GM23338 (cell line): ENCODE results near the gene SLC41A3. TPM values are rescaled to one million over a fixed set of nuclear protein-coding genes. Genes with fewer than 3 reads are reported as not detected.

Experiments used
- ATAC-seq: fragments of 200-7000 bp; cut with Tn5 transposase; 3 replicates; pipeline ENCODE4 v1.9.1; 2020
- DNase-seq: peaks from one replicate; pipeline ENCODE4 v3.0.0-alpha.2; 2015; ENCODE audit warnings: low spot score
- H2AFZ ChIP-seq: fragments of 200-600 bp; sonication (generic); 2 replicates; pipeline ENCODE4 v1.8.0; 2016; ENCODE audit warnings: antibody characterized with exemption, mild to moderate bottlenecking, moderate library complexity
- H3F3A ChIP-seq: fragments of 200-600 bp; sonication (generic); replicated peaks from 2 replicates; pipeline ENCODE4 v1.8.0; 2017; ENCODE audit warnings: antibody characterized with exemption, mixed run types, low read depth
- H3K27ac ChIP-seq: fragments of 200-600 bp; sonication (generic); 2 replicates; pipeline ENCODE4 v1.6.1; 2016; ENCODE audit warnings: low read depth
- H3K27me3 ChIP-seq: fragments of 200-600 bp; sonication (generic); 2 replicates; pipeline ENCODE4 v1.8.0; 2016; ENCODE audit warnings: mild to moderate bottlenecking, mixed run types, moderate library complexity; ENCODE audit not compliant: insufficient read depth
- H3K36me3 ChIP-seq: fragments of 200-600 bp; sonication (generic); 2 replicates; pipeline ENCODE4 v1.8.0; 2016; ENCODE audit warnings: mild to moderate bottlenecking; ENCODE audit not compliant: insufficient read depth
- H3K4me1 ChIP-seq: fragments of 200-600 bp; sonication (generic); 2 replicates; pipeline ENCODE4 v1.8.0; 2016; ENCODE audit warnings: mild to moderate bottlenecking, moderate library complexity; ENCODE audit not compliant: insufficient read depth
- H3K4me2 ChIP-seq: fragments of 200-600 bp; sonication (generic); 2 replicates; pipeline ENCODE4 v1.7.1; 2017; ENCODE audit warnings: mixed run types
- H3K4me3 ChIP-seq: fragments of 200-600 bp; sonication (generic); 2 replicates; pipeline ENCODE4 v1.6.1; 2016; ENCODE audit warnings: mixed run types
- H3K79me2 ChIP-seq: fragments of 200-600 bp; sonication (generic); replicated peaks from 2 replicates; pipeline ENCODE4 v1.8.0; 2017; ENCODE audit warnings: mild to moderate bottlenecking; ENCODE audit not compliant: insufficient read depth
- H3K9me2 ChIP-seq: fragments of 200-600 bp; sonication (generic); 2 replicates; pipeline ENCODE4 v1.8.0; 2017; ENCODE audit not compliant: insufficient read depth
- H4K20me1 ChIP-seq: fragments of 200-600 bp; sonication (generic); replicated peaks from 2 replicates; pipeline ENCODE4 v1.8.0; 2017; ENCODE audit warnings: mild to moderate bottlenecking; ENCODE audit not compliant: insufficient read depth
- H3K27ac Mint-ChIP-seq: 2 replicates; pipeline ENCODE4 v1.8.0; 2020; ENCODE audit warnings: inconsistent platforms, mild to moderate bottlenecking, moderate library complexity, mixed read lengths
- H3K27me3 Mint-ChIP-seq: 3 replicates; pipeline ENCODE4 v1.8.0; 2022; ENCODE audit warnings: low read depth, mild to moderate bottlenecking, moderate library complexity, mixed read lengths, inconsistent platforms; ENCODE audit not compliant: insufficient read depth, poor library complexity
- H3K36me3 Mint-ChIP-seq: 3 replicates; pipeline ENCODE4 v1.8.0; 2021; ENCODE audit warnings: low read depth, mild to moderate bottlenecking, inconsistent platforms, moderate library complexity, mixed read lengths
- H3K4me1 Mint-ChIP-seq: 3 replicates; pipeline ENCODE4 v1.8.0; 2020; ENCODE audit warnings: mild to moderate bottlenecking, inconsistent platforms, mixed read lengths
- H3K4me3 Mint-ChIP-seq: 3 replicates; pipeline ENCODE4 v1.8.0; 2021; ENCODE audit warnings: moderate library complexity, mild to moderate bottlenecking, inconsistent platforms, mixed read lengths
- H3K9me3 Mint-ChIP-seq: 3 replicates; pipeline ENCODE4 v1.8.0; 2020; ENCODE audit warnings: moderate library complexity, mild to moderate bottlenecking, inconsistent platforms, mixed read lengths
- CREB1 ChIP-seq: fragments of 250-450 bp; sonication (Bioruptor Pico); IDR thresholded peaks from 2 replicates; pipeline ENCODE4 v1.5.0; 2020; ENCODE audit warnings: low read depth, mild to moderate bottlenecking, moderate library complexity
- CTCF ChIP-seq, 2 experiments: fragments of 200-600 bp in 1 of 2; sonication (generic) in 1 of 2; conservative IDR thresholded peaks; 2 replicates each; pipeline versions ENCODE4 v1.5.1 to v1.6.1; 2016 to 2017; ENCODE audit warnings: antibody characterized with exemption in 2 of 2, low read depth in 2 of 2, mild to moderate bottlenecking in 2 of 2, moderate library complexity in 1 of 2
- EZH2phosphoT487 ChIP-seq: fragments of 200-600 bp; sonication (generic); IDR thresholded peaks from one replicate; pipeline ENCODE4 v1.8.1; 2018; ENCODE audit warnings: antibody characterized with exemption; ENCODE audit not compliant: unreplicated experiment
- JUNB ChIP-seq: IDR thresholded peaks from one replicate; pipeline ENCODE4 v1.6.1; 2016; ENCODE audit warnings: antibody characterized with exemption; ENCODE audit not compliant: unreplicated experiment
- NANOG ChIP-seq: IDR thresholded peaks from 2 replicates; pipeline ENCODE4 v1.6.1; 2016; ENCODE audit warnings: antibody characterized with exemption, borderline replicate concordance
- polyA plus RNA-seq: library from polyadenylated mRNA; unstranded; fragments of >200 nt; fragmentation: Nextera tagmentation; extraction: Ambion mirVana; gene quantifications from 2 replicates; pipeline ENCODE4 v1.2.1, GENCODE V29; 2016
- total RNA-seq: library from RNA; depleted of rRNA; stranded (reverse); fragments of >200 nt; shearing (Covaris generic); gene quantifications from 2 replicates; pipeline ENCODE4 v1.2.3, GENCODE V29; 2014

The SLC41A3 gene
- total and polyA plus RNA-seq, 2 experiments from 2014 or later: 12.1 to 29.8 TPM

- peak overlapping the region; percentile 66; the same call in 1 of the 2 replicates for H3K4me2 ChIP-seq
- no peaks in the 10 kb centered on the region for H3K9me2 ChIP-seq
- Mint-ChIP-seq H3K36me3 (no peaks in the 10 kb centered on the region), H3K27ac (no peak overlapping the region), H3K9me3 (no peaks in the 10 kb centered on the region), H3K4me1 (peaks cover 19% of the 10 kb centered on the region), H3K4me3 (peak overlapping the region; percentile 8; the same call in 2 of the 3 replicates), H3K27me3 (peaks cover 20% of the 10 kb centered on the region)
- no peaks in the 10 kb centered on the region for H3K36me3 ChIP-seq
- DNase-seq (peak; percentile 82), ATAC-seq (peak; percentile 58)
- no peaks in the 10 kb centered on the region for H4K20me1 ChIP-seq
- TF ChIP-seq NANOG: no peak
- no peak for TF ChIP-seq JUNB
- peak; percentile 54 to 57 for TF ChIP-seq CTCF (conservative IDR thresholded peaks at IDR 0.05; ENCODE audit: low read depth in 2 of 2)
- no peak for TF ChIP-seq EZH2phosphoT487
- no peaks in the 10 kb centered on the region for H3K27me3 ChIP-seq
- 0 out of 2 replicates have a peak overlapping the region, but pooled peaks have one; percentile 51 for H3K27ac ChIP-seq
- H3F3A ChIP-seq: no peaks in the 10 kb centered on the region
- no peaks in the 10 kb centered on the region for H3K79me2 ChIP-seq
- H3K4me3 ChIP-seq: no peak overlapping the region
- H3K4me1 ChIP-seq: no peaks in the 10 kb centered on the region
- H2AFZ ChIP-seq: peak overlapping the region; percentile 93
Measured at GRCh38 chr3:126132751-126133511, 49.0 kb upstream of the SLC41A3 start.

DNA sequence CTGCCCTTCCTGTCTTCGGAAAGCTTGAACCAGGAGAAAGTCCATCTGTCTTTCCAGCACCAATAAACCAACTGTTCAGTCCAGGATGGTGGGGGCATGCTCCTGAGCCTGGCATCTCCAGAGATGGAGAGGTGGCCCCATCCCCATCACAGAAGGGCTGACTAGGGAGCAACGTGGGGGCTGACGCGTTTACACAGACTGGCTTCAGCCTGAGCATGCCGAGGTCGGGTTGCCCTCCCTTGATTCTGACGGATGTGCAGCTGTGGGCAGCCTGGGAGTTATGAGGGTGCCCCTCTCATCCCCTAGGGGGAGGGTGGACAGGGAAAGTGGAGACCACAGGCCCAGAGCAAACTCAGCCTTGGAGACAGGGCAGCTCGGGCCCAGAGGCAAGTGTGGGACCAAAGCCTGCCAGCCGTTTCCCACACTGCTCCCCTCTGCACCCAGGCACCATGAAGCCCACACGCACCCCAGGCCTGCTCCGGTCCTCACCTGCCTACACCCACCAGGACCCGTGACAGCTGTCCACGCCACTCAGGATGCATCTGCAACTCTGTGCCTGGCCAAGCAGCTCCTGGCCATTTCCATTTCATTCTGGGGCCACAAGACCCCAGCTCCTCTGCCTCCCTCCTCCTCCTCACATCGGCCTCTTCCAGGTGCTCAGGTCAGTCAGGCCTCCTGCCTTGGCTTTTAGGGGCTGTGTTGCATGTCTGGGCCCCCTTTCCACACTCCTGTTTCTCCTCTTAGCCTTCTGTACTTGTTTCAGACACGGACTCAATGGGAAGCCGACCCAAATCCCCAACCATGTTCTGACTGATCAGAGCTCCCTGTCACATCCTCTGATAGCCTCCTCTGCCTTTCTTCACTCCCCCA lies 48.2 kb upstream of the SLC41A3 start:
- peak overlapping the region; percentile 66; the same call in 1 of the 2 replicates for H3K4me2 ChIP-seq

More for the DNA sequence above, 48.2 kb upstream of the SLC41A3 start:
- no peak for TF ChIP-seq CREB1 (CRISPR knock-in tag)
- no peaks in the 10 kb centered on the region for H3K9me2 ChIP-seq
- no peaks in the 10 kb centered on the region for H3K36me3 ChIP-seq
- no peaks in the 10 kb centered on the region for H3K4me1 ChIP-seq
- no peaks in the 10 kb centered on the region for H3K9me3 Mint-ChIP-seq
- no peaks in the 10 kb centered on the region for H3F3A ChIP-seq
- no peak for DNase-seq
- no peak overlapping the region for H3K4me3 ChIP-seq
- no peak overlapping the region for H3K27ac Mint-ChIP-seq
- 0 out of 2 replicates have a peak overlapping the region, but pooled peaks have one; percentile 51 for H3K27ac ChIP-seq
- ATAC-seq: no peak
- peak overlapping the region; percentile 93 for H2AFZ ChIP-seq
- H4K20me1 ChIP-seq: no peaks in the 10 kb centered on the region
- no peaks in the 10 kb centered on the region for H3K27me3 ChIP-seq
- no peaks in the 10 kb centered on the region for H3K36me3 Mint-ChIP-seq
- no peaks in the 10 kb centered on the region for H3K79me2 ChIP-seq
- peaks cover 20% of the 10 kb centered on the region for H3K27me3 Mint-ChIP-seq
- H3K4me3 Mint-ChIP-seq: peak overlapping the region; percentile 0; the same call in 2 of the 3 replicates
- H3K4me1 Mint-ChIP-seq: peaks cover 19% of the 10 kb centered on the region
